Measurements from ENCODE around the gene FAM184A. TPM values are rescaled to one million over a fixed set of nuclear protein-coding genes. Genes with fewer than 3 reads are reported as not detected.

The FAM184A gene
- total RNA-seq, 1 experiment from 2014 or later = 0.97 TPM

- peaks cover 6% of the 10 kb centered on the region for H3K9me3 ChIP-seq (ENCODE audit: low read depth, low read length, poor library complexity, severe bottlenecking)
- no peak for DNase-seq (ENCODE audit: low spot score)
- H3K4me3 ChIP-seq (ENCODE audit: low read depth, low read length, poor library complexity, severe bottlenecking) = no peak overlapping the region
- POLR2A ChIA-PET (ENCODE audit: low non-redundant PET) = no interaction called here
- no peak overlapping the region for H3K27ac ChIP-seq (ENCODE audit: low read depth, low read length, poor library complexity, severe bottlenecking)
- no peaks in the 10 kb centered on the region for H3K27me3 ChIP-seq (replicated peaks; ENCODE audit: insufficient read depth, low read depth, low read length, poor library complexity)
- H3K36me3 ChIP-seq (ENCODE audit: insufficient read depth, low read length, poor library complexity, severe bottlenecking) = no peaks in the 10 kb centered on the region
- CTCF ChIA-PET = no interaction called here
- TF ChIP-seq EZH2 (IDR thresholded peaks at IDR 0.05; ENCODE audit: borderline replicate concordance, low read depth, low read length, poor library complexity, severe bottlenecking) (no peak), CTCF (conservative IDR thresholded peaks at IDR 0.05; ENCODE audit: low read depth, low read length) (no peak)
- intact Hi-C loops (cut with micrococcal nuclease; ENCODE audit: unreplicated experiment) = no loop called here
- BruUV-seq (replicated peaks) = no TSS peak
- no peaks in the 10 kb centered on the region for H3K4me1 ChIP-seq (ENCODE audit: insufficient read depth, low read length, poor library complexity, severe bottlenecking)
Observed at GRCh38 chr6:118945217-118945616, 133.2 kb downstream of the FAM184A start.

GRCh38 chr6:118940770-118941169, 137.7 kb downstream of the FAM184A start:
- TF ChIP-seq CTCF (conservative IDR thresholded peaks at IDR 0.05; ENCODE audit: low read depth, low read length) = no peak
- no peak for TF ChIP-seq EZH2 (IDR thresholded peaks at IDR 0.05; ENCODE audit: borderline replicate concordance, low read depth, low read length, poor library complexity, severe bottlenecking)
- ChIA-PET POLR2A (ENCODE audit: low non-redundant PET) (no interaction called here), CTCF (no interaction called here)
- DNase-seq (ENCODE audit: low spot score) = no peak
- H3K27ac ChIP-seq (ENCODE audit: low read depth, low read length, poor library complexity, severe bottlenecking) = no peak overlapping the region
- H3K4me3 ChIP-seq (ENCODE audit: low read depth, low read length, poor library complexity, severe bottlenecking) = no peak overlapping the region
- H3K36me3 ChIP-seq (ENCODE audit: insufficient read depth, low read length, poor library complexity, severe bottlenecking) = no peaks in the 10 kb centered on the region
- BruUV-seq (replicated peaks) = no TSS peak
- peaks cover 6% of the 10 kb centered on the region for H3K9me3 ChIP-seq (ENCODE audit: low read depth, low read length, poor library complexity, severe bottlenecking)
- no peaks in the 10 kb centered on the region for H3K27me3 ChIP-seq (replicated peaks; ENCODE audit: insufficient read depth, low read depth, low read length, poor library complexity)
- no peaks in the 10 kb centered on the region for H3K4me1 ChIP-seq (ENCODE audit: insufficient read depth, low read length, poor library complexity, severe bottlenecking)
- intact Hi-C loops (cut with micrococcal nuclease; ENCODE audit: unreplicated experiment) = no loop called here

- H3K27ac ChIP-seq (ENCODE audit: low read depth, low read length, poor library complexity, severe bottlenecking) = no peak overlapping the region
- DNase-seq (ENCODE audit: low spot score) = no peak
- ChIA-PET POLR2A (ENCODE audit: low non-redundant PET) (no interaction called here), CTCF (no interaction called here)
- no peaks in the 10 kb centered on the region for H3K9me3 ChIP-seq (ENCODE audit: low read depth, low read length, poor library complexity, severe bottlenecking)
- no peaks in the 10 kb centered on the region for H3K36me3 ChIP-seq (ENCODE audit: insufficient read depth, low read length, poor library complexity, severe bottlenecking)
- no peak overlapping the region for H3K4me3 ChIP-seq (ENCODE audit: low read depth, low read length, poor library complexity, severe bottlenecking)
- TF ChIP-seq CTCF (conservative IDR thresholded peaks at IDR 0.05; ENCODE audit: low read depth, low read length) = no peak
- no peak for TF ChIP-seq EZH2 (IDR thresholded peaks at IDR 0.05; ENCODE audit: borderline replicate concordance, low read depth, low read length, poor library complexity, severe bottlenecking)
- BruUV-seq (replicated peaks) = no TSS peak
- H3K27me3 ChIP-seq (replicated peaks; ENCODE audit: insufficient read depth, low read depth, low read length, poor library complexity) = no peaks in the 10 kb centered on the region
- H3K4me1 ChIP-seq (ENCODE audit: insufficient read depth, low read length, poor library complexity, severe bottlenecking) = no peaks in the 10 kb centered on the region
- intact Hi-C loops (cut with micrococcal nuclease; ENCODE audit: unreplicated experiment) = no loop called here
Observed at GRCh38 chr6:118939683-118940082, 138.8 kb downstream of the FAM184A start.
